Thymus (tissue), 11 donors: Measurements from ENCODE around the gene PPIA. TPM values are rescaled to one million over a fixed set of nuclear protein-coding genes. Genes with fewer than 3 reads are reported as not detected.
"Not testable (repeated sequence)": the region's sequence is repeated elsewhere in the genome, so short reads cannot be mapped to it uniquely, and the experiment has no call there.

Experiments
- DNase-seq, 9 donors: peaks; one replicate each; pipeline ENCODE4 v3.0.0-alpha.2; 2013; ENCODE audit warnings: low spot score in 9 of 9, low read depth in 6 of 9, missing footprints in 1 of 9
- H3K27ac ChIP-seq, 2 donors: one replicate each; pipeline ENCODE4 v1.5.1; 2013; ENCODE audit warnings: control low read depth in 1 of 2, low read depth in 1 of 2, low read length in 1 of 2, mild to moderate bottlenecking in 1 of 2, moderate library complexity in 1 of 2
- H3K27me3 ChIP-seq, 2 donors: one replicate each; pipeline ENCODE4 v1.5.1; 2013; ENCODE audit warnings: low read length in 1 of 2; ENCODE audit not compliant: control insufficient read depth in 2 of 2, insufficient read depth in 1 of 2
- H3K36me3 ChIP-seq, 2 donors: one replicate each; pipeline ENCODE4 v1.5.1; 2013; ENCODE audit warnings: low read length in 1 of 2, mild to moderate bottlenecking in 1 of 2, moderate library complexity in 1 of 2; ENCODE audit not compliant: control insufficient read depth in 2 of 2, insufficient read depth in 2 of 2
- H3K4me1 ChIP-seq, 2 donors: one replicate each; pipeline ENCODE4 v1.5.1; 2013; ENCODE audit warnings: low read length in 2 of 2; ENCODE audit not compliant: control insufficient read depth in 2 of 2, insufficient read depth in 2 of 2
- H3K4me3 ChIP-seq, 2 donors: one replicate each; pipeline ENCODE4 v1.5.1; 2013; ENCODE audit warnings: low read length in 2 of 2, control low read depth in 1 of 2, mild to moderate bottlenecking in 1 of 2
- H3K9me3 ChIP-seq, 2 donors: one replicate each; pipeline ENCODE4 v1.5.1; 2013; ENCODE audit warnings: low read length in 1 of 2, mild to moderate bottlenecking in 1 of 2; ENCODE audit not compliant: control insufficient read depth in 2 of 2, insufficient read depth in 1 of 2
- WGBS: extraction: QIAGEN DNeasy Blood & Tissue Kit; methylation state at CpG from one replicate; pipeline ENCODE4 v1.1.7; 2013; 5-methylcytosine and 5-hydroxymethylcytosine counted together
- polyA plus RNA-seq: library from polyadenylated mRNA; stranded (reverse); fragments of 200-250 nt; gene quantifications from one replicate; pipeline ENCODE4 v1.2.3, GENCODE V29; 2013
- total RNA-seq: library from RNA; stranded (reverse); fragments of 120-200 nt; gene quantifications from one replicate; pipeline ENCODE4 v1.2.4, GENCODE V29; 2013
- donor health status: healthy.

PPIA gene
- total and polyA plus RNA-seq, 2 donors: 2,685 to 3,565 TPM

- not testable (repeated sequence) for DNase-seq, H3K4me3 ChIP-seq
- WGBS: 69% methylated on average over 3 of the region's 3 CpGs
Measured at GRCh38 chr7:44774486-44774885, 22.0 kb upstream of the PPIA start.

GRCh38 chr7:44775383-44776107 lies 20.9 kb upstream of the PPIA start:
- H3K9me3 ChIP-seq: no peaks in the 10 kb centered on the region
- H3K4me1 ChIP-seq: no peaks in the 10 kb centered on the region
- DNase-seq: no peak
- no peaks in the 10 kb centered on the region for H3K27me3 ChIP-seq
- H3K36me3 ChIP-seq: no peaks in the 10 kb centered on the region
- 94% methylated on average over 6 of the region's 6 CpGs for WGBS
- H3K27ac ChIP-seq: no peak overlapping the region
- H3K4me3 ChIP-seq: no peak overlapping the region

More at GRCh38 chr7:44774486-44774885, 22.0 kb upstream of the PPIA start:
- H3K27ac ChIP-seq, H3K4me1 ChIP-seq, H3K9me3 ChIP-seq, H3K27me3 ChIP-seq, H3K36me3 ChIP-seq: not testable (repeated sequence)

GRCh38 chr7:44776211-44776610 lies 20.3 kb upstream of the PPIA start:
- no peak overlapping the region for H3K27ac ChIP-seq
- no peaks in the 10 kb centered on the region for H3K27me3 ChIP-seq
- H3K4me1 ChIP-seq: no peaks in the 10 kb centered on the region
- WGBS: 97% methylated on average over 3 of the region's 3 CpGs
- no peaks in the 10 kb centered on the region for H3K36me3 ChIP-seq
- H3K4me3 ChIP-seq: no peak overlapping the region
- DNase-seq: no peak
- no peaks in the 10 kb centered on the region for H3K9me3 ChIP-seq

- H3K4me1 ChIP-seq: no peaks in the 10 kb centered on the region
- H3K27ac ChIP-seq: no peak overlapping the region
- H3K36me3 ChIP-seq: no peaks in the 10 kb centered on the region
- no peak for DNase-seq
- H3K4me3 ChIP-seq: no peak overlapping the region
- WGBS: 93% methylated on average over 1 of the region's 1 CpG
- H3K9me3 ChIP-seq: peaks cover 0 to 11% of the 10 kb centered on the region in 2 donors
- no peaks in the 10 kb centered on the region for H3K27me3 ChIP-seq
Measured at GRCh38 chr7:44782460-44782859, 14.0 kb upstream of the PPIA start.

- H3K36me3 ChIP-seq: no peaks in the 10 kb centered on the region
- peaks cover 0 to 11% of the 10 kb centered on the region in 2 donors for H3K9me3 ChIP-seq
- no peak overlapping the region for H3K27ac ChIP-seq
- H3K4me3 ChIP-seq: no peak overlapping the region
- no peak for DNase-seq
- no peaks in the 10 kb centered on the region for H3K27me3 ChIP-seq
- no peaks in the 10 kb centered on the region for H3K4me1 ChIP-seq
Measured at GRCh38 chr7:44783407-44783806, 13.1 kb upstream of the PPIA start.

- H3K9me3 ChIP-seq: peaks cover 0 to 11% of the 10 kb centered on the region in 2 donors
- no peak overlapping the region for H3K4me3 ChIP-seq
- H3K4me1 ChIP-seq: no peaks in the 10 kb centered on the region
- no peaks in the 10 kb centered on the region for H3K36me3 ChIP-seq
- DNase-seq: no peak
- no peak overlapping the region for H3K27ac ChIP-seq
- WGBS: 85% methylated on average over 1 of the region's 1 CpG
- H3K27me3 ChIP-seq: no peaks in the 10 kb centered on the region
Measured at GRCh38 chr7:44784364-44784763, 12.1 kb upstream of the PPIA start.

GRCh38 chr7:44785218-44785617 lies 11.3 kb upstream of the PPIA start:
- H3K4me1 ChIP-seq, DNase-seq, H3K36me3 ChIP-seq, H3K27me3 ChIP-seq, H3K27ac ChIP-seq, H3K4me3 ChIP-seq: not testable (repeated sequence)
- whole genome bisulfite sequencing: 97% methylated on average over 3 of the region's 3 CpGs
- peaks cover 0 to 11% of the 10 kb centered on the region in 2 donors for H3K9me3 ChIP-seq

GRCh38 chr7:44787041-44787440 lies 9.4 kb upstream of the PPIA start:
- DNase-seq: no peak
- Histone ChIP-seq H3K27ac (no peak overlapping the region), H3K9me3 (peaks cover 0 to 11% of the 10 kb centered on the region in 2 donors), H3K36me3 (no peaks in the 10 kb centered on the region), H3K4me3 (no peak overlapping the region), H3K27me3 (no peaks in the 10 kb centered on the region), H3K4me1 (no peaks in the 10 kb centered on the region)
- WGBS: 82% methylated on average over 4 of the region's 4 CpGs

GRCh38 chr7:44787762-44788161 lies 8.7 kb upstream of the PPIA start:
- H3K36me3 ChIP-seq: no peaks in the 10 kb centered on the region
- WGBS: 97% methylated on average over 3 of the region's 3 CpGs
- H3K4me3 ChIP-seq: no peak overlapping the region
- no peak for DNase-seq
- no peaks in the 10 kb centered on the region for H3K4me1 ChIP-seq
- no peaks in the 10 kb centered on the region for H3K27me3 ChIP-seq
- no peak overlapping the region for H3K27ac ChIP-seq
- H3K9me3 ChIP-seq: peaks cover 0 to 11% of the 10 kb centered on the region in 2 donors
